Measurements from ENCODE around the gene SAV1. TPM values are rescaled to one million over a fixed set of nuclear protein-coding genes. Genes with fewer than 3 reads are reported as not detected.

SAV1 gene
- polyA plus RNA-seq, 2 of the 4 experiments (the other 2 are of a cell fraction) = 20.3 TPM

- Histone ChIP-seq H3K4me3 (no peak overlapping the region), H3K4me2 (peak overlapping the region; percentile 56), H3K9me3 (no peaks in the 10 kb centered on the region), H3K4me1 (peaks cover 36% of the 10 kb centered on the region), H3K27ac (peak overlapping the region; percentile 33 to 67; a peak in 5 of 6 replicates)
- WGBS (ENCODE audit: missing lambda C conversion rate) = 50% methylated on average over 2 of the region's 2 CpGs
- FAIRE-seq (no peak), DNase-seq (ENCODE audit: low read depth in 1 of 2, low spot score in 1 of 2) (peak in 1 of 2 experiments; percentile 68), ATAC-seq (peak; percentile 35 to 85; a peak in 4 of 6 replicates)
- CTCF ChIA-PET = interaction anchor here (1.2 kb wide), 1 partner anchor 16 kb away, joined by 3 read pairs; no protein-coding TSS in a partner anchor
- POLR2A ChIA-PET = no interaction called here
- peak; percentile 79; the same call in 1 of the 2 replicates for TF ChIP-seq GATA3 (IDR thresholded peaks at IDR 0.05; ENCODE audit: borderline replicate concordance)
- no peak for TF ChIP-seq CEBPB (IDR thresholded peaks at IDR 0.05)
Observed at GRCh38 chr14:50675597-50675996, 7.5 kb upstream of the SAV1 start.

GRCh38 chr14:50670866-50671256 lies 2.8 kb upstream of the SAV1 start:
- H3K4me2 ChIP-seq = no peak overlapping the region
- no peak for DNase-seq (ENCODE audit: low read depth in 1 of 2, low spot score in 1 of 2)
- H3K27ac ChIP-seq = no peak overlapping the region
- CTCF ChIA-PET = interaction anchor here (0.7 to 1.2 kb wide), 2 partner anchors 9 to 107 kb away, joined by 3 read pairs; no protein-coding TSS in a partner anchor
- peaks cover 25% of the 10 kb centered on the region for H3K4me1 ChIP-seq
- 91% methylated on average over 6 of the region's 6 CpGs for WGBS (ENCODE audit: missing lambda C conversion rate)
- POLR2A ChIA-PET = no interaction called here
- FAIRE-seq = no peak
- H3K9me3 ChIP-seq = no peaks in the 10 kb centered on the region
- no peak overlapping the region for H3K4me3 ChIP-seq
- TF ChIP-seq CHD4 (IDR thresholded peaks at IDR 0.05; ENCODE audit: borderline replicate concordance) = no peak
- ATAC-seq = no peak

GRCh38 chr14:50670196-50670865 lies 2.2 kb upstream of the SAV1 start:
- 91% methylated on average over 10 of the region's 10 CpGs for WGBS (ENCODE audit: missing lambda C conversion rate)
- ATAC-seq (no peak), FAIRE-seq (no peak), DNase-seq (ENCODE audit: low read depth in 1 of 2, low spot score in 1 of 2) (no peak)
- Histone ChIP-seq H3K9me3 (no peaks in the 10 kb centered on the region), H3K4me2 (no peak overlapping the region), H3K4me1 (peaks cover 22% of the 10 kb centered on the region), H3K4me3 (no peak overlapping the region), H3K27ac (no peak overlapping the region)
- ChIA-PET CTCF (interaction anchor here (1.2 kb wide), 1 partner anchor 108 kb away, joined by 3 read pairs; no protein-coding TSS in a partner anchor), POLR2A (no interaction called here)
- TF ChIP-seq POLR2AphosphoS2 (conservative IDR thresholded peaks at IDR 0.05; ENCODE audit: low read length) = no peak
- no peak for TF ChIP-seq PHF8 (IDR thresholded peaks at IDR 0.05; ENCODE audit: borderline replicate concordance, low read depth)
- no peak for TF ChIP-seq E2F6 (IDR thresholded peaks at IDR 0.05; ENCODE audit: borderline replicate concordance, low read depth)
- TF ChIP-seq CHD2 (IDR thresholded peaks at IDR 0.05; ENCODE audit: low read length, partially characterized antibody) = no peak
- TF ChIP-seq EHF (CRISPR knock-in tag; IDR thresholded peaks at IDR 0.05) = no peak
- no peak for TF ChIP-seq FOXS1 (CRISPR knock-in tag; IDR thresholded peaks at IDR 0.05)
- no peak for TF ChIP-seq JUN (IDR thresholded peaks at IDR 0.05)
- no peak for TF ChIP-seq ZC3H11A (IDR thresholded peaks at IDR 0.05)
- no peak for TF ChIP-seq HES2 (IDR thresholded peaks at IDR 0.05)
- no peak for TF ChIP-seq ESRRA (IDR thresholded peaks at IDR 0.05; ENCODE audit: borderline replicate concordance, low read length)
- no peak for TF ChIP-seq KDM5A (IDR thresholded peaks at IDR 0.05)
- no peak for TF ChIP-seq NR3C1 (IDR thresholded peaks at IDR 0.05)
- TF ChIP-seq BCL3 (IDR thresholded peaks at IDR 0.05) = no peak
- no peak for TF ChIP-seq ATOH8 (CRISPR knock-in tag; IDR thresholded peaks at IDR 0.05; ENCODE audit: low read depth)
- no peak for TF ChIP-seq TP53 (CRISPR knock-in tag; IDR thresholded peaks at IDR 0.05)
